ENCODE measurements around the gene ZKSCAN3.

DNA sequence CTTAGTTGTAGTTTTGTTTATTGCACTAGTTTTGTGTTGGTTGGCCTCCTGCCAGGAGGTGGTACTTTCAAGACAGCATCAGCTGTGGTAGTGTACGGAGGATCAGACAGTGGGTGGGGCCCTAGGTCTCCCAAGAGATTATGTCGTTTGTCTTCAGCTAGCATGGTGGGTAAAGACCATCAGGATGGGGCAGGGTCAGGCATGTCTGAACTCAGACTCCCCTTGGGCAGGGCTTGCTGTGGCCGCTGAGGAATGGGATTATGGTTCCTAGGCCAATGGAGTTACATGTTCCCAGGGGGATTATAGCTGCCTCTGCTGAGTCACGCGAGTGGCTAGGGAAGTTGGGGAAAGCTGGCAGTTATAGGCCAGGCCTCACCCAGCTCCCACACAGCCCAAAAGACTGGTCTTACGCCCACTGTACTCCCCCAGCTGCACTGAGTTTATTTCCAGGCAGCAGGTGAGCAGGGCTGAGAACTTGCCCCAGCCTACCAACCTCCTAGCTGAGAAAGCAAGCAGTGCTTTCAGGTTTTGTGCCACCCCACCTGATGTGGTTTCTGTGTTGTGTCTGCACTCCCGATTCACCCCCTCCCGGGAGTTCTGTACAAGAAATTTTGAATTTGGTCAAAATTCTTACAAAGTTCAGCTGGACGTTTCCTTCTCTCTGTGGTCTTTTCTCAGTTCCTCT is 38.5 kb upstream of the ZKSCAN3 start:
- TF ChIP-seq CTCF (IDR thresholded peaks at IDR 0.05; ENCODE audit: insufficient read depth, low read length) (no peak), POLR2AphosphoS5 (IDR thresholded peaks at IDR 0.05; ENCODE audit: low read depth) (no peak)
- TF ChIP-seq, protein P1, sequence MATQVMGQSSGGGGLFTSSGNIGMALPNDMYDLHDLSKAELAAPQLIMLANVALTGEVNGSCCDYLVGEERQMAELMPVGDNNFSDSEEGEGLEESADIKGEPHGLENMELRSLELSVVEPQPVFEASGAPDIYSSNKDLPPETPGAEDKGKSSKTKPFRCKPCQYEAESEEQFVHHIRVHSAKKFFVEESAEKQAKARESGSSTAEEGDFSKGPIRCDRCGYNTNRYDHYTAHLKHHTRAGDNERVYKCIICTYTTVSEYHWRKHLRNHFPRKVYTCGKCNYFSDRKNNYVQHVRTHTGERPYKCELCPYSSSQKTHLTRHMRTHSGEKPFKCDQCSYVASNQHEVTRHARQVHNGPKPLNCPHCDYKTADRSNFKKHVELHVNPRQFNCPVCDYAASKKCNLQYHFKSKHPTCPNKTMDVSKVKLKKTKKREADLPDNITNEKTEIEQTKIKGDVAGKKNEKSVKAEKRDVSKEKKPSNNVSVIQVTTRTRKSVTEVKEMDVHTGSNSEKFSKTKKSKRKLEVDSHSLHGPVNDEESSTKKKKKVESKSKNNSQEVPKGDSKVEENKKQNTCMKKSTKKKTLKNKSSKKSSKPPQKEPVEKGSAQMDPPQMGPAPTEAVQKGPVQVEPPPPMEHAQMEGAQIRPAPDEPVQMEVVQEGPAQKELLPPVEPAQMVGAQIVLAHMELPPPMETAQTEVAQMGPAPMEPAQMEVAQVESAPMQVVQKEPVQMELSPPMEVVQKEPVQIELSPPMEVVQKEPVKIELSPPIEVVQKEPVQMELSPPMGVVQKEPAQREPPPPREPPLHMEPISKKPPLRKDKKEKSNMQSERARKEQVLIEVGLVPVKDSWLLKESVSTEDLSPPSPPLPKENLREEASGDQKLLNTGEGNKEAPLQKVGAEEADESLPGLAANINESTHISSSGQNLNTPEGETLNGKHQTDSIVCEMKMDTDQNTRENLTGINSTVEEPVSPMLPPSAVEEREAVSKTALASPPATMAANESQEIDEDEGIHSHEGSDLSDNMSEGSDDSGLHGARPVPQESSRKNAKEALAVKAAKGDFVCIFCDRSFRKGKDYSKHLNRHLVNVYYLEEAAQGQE (IDR thresholded peaks at IDR 0.05; ENCODE audit: insufficient replicate concordance, low read depth): no peak

Data from HL-60 (cell line).